ENCODE results near the gene NODAL. TPM values are rescaled to one million over a fixed set of nuclear protein-coding genes. Genes with fewer than 3 reads are reported as not detected.

The NODAL gene
- total RNA-seq, 1 experiment from 2014 or later, result 0.30 TPM

DNA sequence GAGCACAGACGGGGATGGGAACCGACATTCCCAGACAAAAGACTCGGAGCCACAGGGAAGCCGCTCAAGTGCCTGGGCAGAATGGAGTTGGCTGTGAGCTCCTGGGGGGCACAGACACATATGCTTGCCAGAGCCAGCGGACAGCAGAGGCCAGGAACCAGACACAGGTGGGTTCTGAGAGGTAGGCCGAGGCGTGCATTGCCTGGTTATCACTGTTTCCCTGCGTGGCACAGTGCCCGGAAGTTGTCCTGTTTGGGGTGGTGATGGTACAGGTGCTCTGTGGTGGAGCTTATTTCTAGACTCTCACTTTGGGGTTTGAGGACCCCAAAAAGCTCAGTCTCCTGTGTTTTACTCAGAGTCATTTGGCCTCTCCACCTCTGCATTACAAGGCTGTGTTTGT lies 39.6 kb upstream of the NODAL start:
- H3K36me3 ChIP-seq (ENCODE audit: control insufficient read depth in 1 of 2, insufficient read depth in 2 of 2, low read length in 2 of 2), result peaks cover 4 to 18% of the 10 kb centered on the region in 2 experiments; a peak in 2 of 4 replicates
- H3K4me2 ChIP-seq (ENCODE audit: low read length), result peak overlapping the region; percentile 98; the same call in 1 of the 2 replicates
- no peak for DNase-seq (ENCODE audit: low read depth, low spot score)
- H3K79me2 ChIP-seq (ENCODE audit: insufficient read depth, low read length), result peaks cover 73% of the 10 kb centered on the region
- no peaks in the 10 kb centered on the region for H3K9me3 ChIP-seq (ENCODE audit: control insufficient read depth in 1 of 2, insufficient read depth in 1 of 2, low read depth in 1 of 2, low read length in 2 of 2)
- H4K20me1 ChIP-seq (ENCODE audit: insufficient read depth), result no peaks in the 10 kb centered on the region
- no peak overlapping the region for H3K9ac ChIP-seq (ENCODE audit: low read length)
- H3K4me3 ChIP-seq (replicated peaks in 1 of 2; ENCODE audit: low read depth in 1 of 2, low read length in 2 of 2), result no peak overlapping the region
- intact Hi-C loops (cut with micrococcal nuclease), result no loop called here
- H3K4me1 ChIP-seq (ENCODE audit: control insufficient read depth in 1 of 2, insufficient read depth in 2 of 2, low read length in 2 of 2), result peaks cover 21 to 40% of the 10 kb centered on the region in 2 experiments
- RAD21 ChIA-PET (ENCODE audit: low non-redundant PET in 1 of 2, low total read pairs in 2 of 2, uncharacterized antibody in 2 of 2, unreplicated experiment in 2 of 2), result no interaction called here
- CTCF ChIA-PET, result no interaction called here
- H2AFZ ChIP-seq (ENCODE audit: low read depth, low read length, poor library complexity, severe bottlenecking), result no peak overlapping the region
- no peaks in the 10 kb centered on the region for H3K9me2 ChIP-seq (ENCODE audit: insufficient read depth)
- no TSS peak for BruUV-seq (replicated peaks)
- TF ChIP-seq, protein P1, sequence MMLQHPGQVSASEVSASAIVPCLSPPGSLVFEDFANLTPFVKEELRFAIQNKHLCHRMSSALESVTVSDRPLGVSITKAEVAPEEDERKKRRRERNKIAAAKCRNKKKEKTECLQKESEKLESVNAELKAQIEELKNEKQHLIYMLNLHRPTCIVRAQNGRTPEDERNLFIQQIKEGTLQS (IDR thresholded peaks at IDR 0.05), result no peak
- TF ChIP-seq EGR1 (IDR thresholded peaks at IDR 0.05; ENCODE audit: low read depth), result no peak
- no peak for TF ChIP-seq SIN3A (IDR thresholded peaks at IDR 0.05; ENCODE audit: low read depth)
- POLR2A ChIA-PET, result no interaction called here
- H3K27me3 ChIP-seq (ENCODE audit: insufficient read depth, low read length), result no peaks in the 10 kb centered on the region
- no peak overlapping the region for H3K27ac ChIP-seq (ENCODE audit: low read depth, low read length)
- ATAC-seq, result no peak

DNA sequence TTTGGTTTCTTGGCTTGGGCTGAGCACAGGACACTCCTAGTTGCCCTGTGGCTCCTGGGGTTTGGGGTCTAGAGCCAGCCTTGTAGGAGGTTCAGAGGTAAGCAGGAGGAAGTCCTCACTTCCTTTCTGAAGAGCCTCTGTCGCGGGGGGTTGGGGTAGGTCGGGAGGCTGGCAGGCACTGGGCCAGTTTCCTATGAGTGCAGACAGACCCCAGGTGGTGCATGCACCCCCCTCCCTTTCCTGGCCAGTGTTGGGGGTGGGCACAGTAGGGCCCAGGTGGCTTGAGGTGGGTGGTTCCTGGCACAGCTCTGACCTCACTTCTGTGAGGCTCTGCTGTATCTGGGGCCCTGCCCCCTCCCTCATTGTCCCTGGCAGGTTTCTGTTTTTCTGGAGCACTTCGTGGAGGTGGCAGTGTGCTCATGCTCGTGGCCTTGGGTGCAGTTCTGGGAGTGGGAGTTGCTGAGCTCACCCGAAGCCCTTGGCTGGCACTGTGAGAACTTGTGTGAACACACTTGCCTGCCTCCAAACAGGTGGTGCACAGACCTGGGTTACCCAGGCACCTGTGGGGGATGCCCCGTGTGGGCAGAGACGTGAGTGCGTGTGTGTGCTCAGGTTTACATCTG lies 38.9 kb upstream of the NODAL start:
- Histone ChIP-seq H4K20me1 (ENCODE audit: insufficient read depth) (no peaks in the 10 kb centered on the region), H3K27me3 (ENCODE audit: insufficient read depth, low read length) (no peaks in the 10 kb centered on the region), H3K9me2 (ENCODE audit: insufficient read depth) (no peaks in the 10 kb centered on the region), H3K27ac (ENCODE audit: low read depth, low read length) (peak overlapping the region; percentile 95), H3K36me3 (ENCODE audit: control insufficient read depth in 1 of 2, insufficient read depth in 2 of 2, low read length in 2 of 2) (peaks cover 0 to 11% of the 10 kb centered on the region in 2 experiments; a peak in 2 of 4 replicates), H3K79me2 (ENCODE audit: insufficient read depth, low read length) (peaks cover 66% of the 10 kb centered on the region), H3K4me1 (ENCODE audit: control insufficient read depth in 1 of 2, insufficient read depth in 2 of 2, low read length in 2 of 2) (peaks cover 25 to 48% of the 10 kb centered on the region in 2 experiments), H3K4me3 (replicated peaks in 1 of 2; ENCODE audit: low read depth in 1 of 2, low read length in 2 of 2) (peak overlapping the region; percentile 80 to 97), H3K9me3 (ENCODE audit: control insufficient read depth in 1 of 2, insufficient read depth in 1 of 2, low read depth in 1 of 2, low read length in 2 of 2) (no peaks in the 10 kb centered on the region), H3K4me2 (ENCODE audit: low read length) (peak overlapping the region; percentile 98), H3K9ac (ENCODE audit: low read length) (peak overlapping the region; percentile 89), H2AFZ (ENCODE audit: low read depth, low read length, poor library complexity, severe bottlenecking) (no peak overlapping the region)
- ATAC-seq (no peak), DNase-seq (ENCODE audit: low read depth, low spot score) (no peak)
- no TSS peak for BruUV-seq (replicated peaks)
- no peak for TF ChIP-seq CEBPB (IDR thresholded peaks at IDR 0.05; ENCODE audit: low read depth)
- TF ChIP-seq, protein P1 (IDR thresholded peaks at IDR 0.05), result no peak
- no peak for TF ChIP-seq SRF (IDR thresholded peaks at IDR 0.05; ENCODE audit: low read depth)
- TF ChIP-seq CBX3 (IDR thresholded peaks at IDR 0.05; ENCODE audit: low read depth), result no peak
- TF ChIP-seq POLR2AphosphoS5 (IDR thresholded peaks at IDR 0.05; ENCODE audit: low read depth, low read length), result no peak
- no peak for TF ChIP-seq FOSL1 (IDR thresholded peaks at IDR 0.05; ENCODE audit: low read depth)
- POLR2A ChIA-PET, result no interaction called here
- CTCF ChIA-PET, result interaction anchor here (1.8 kb wide), 1 partner anchor 18 kb away, joined by 7 read pairs; no protein-coding TSS in a partner anchor
- intact Hi-C loops (cut with micrococcal nuclease), result no loop called here
- RAD21 ChIA-PET (ENCODE audit: low non-redundant PET in 1 of 2, low total read pairs in 2 of 2, uncharacterized antibody in 2 of 2, unreplicated experiment in 2 of 2), result no interaction called here

All from HCT116 (cell line).